B cell (primary cell): ENCODE data around the gene NPAT. TPM values are rescaled to one million over a fixed set of nuclear protein-coding genes. Genes with fewer than 3 reads are reported as not detected.

Experiments
- ATAC-seq: fragments of 200-7000 bp; cut with Tn5 transposase; one replicate; pipeline ENCODE4 v1.10.0; 2021; ENCODE audit warnings: low read depth, mild to moderate bottlenecking, moderate number of reproducible peaks, moderate library complexity
- CTCF ChIA-PET: fragments of 350-600 bp; sonication (Branson Sonifier 250); formaldehyde crosslinking; loops from one replicate; lab custom pipeline; 2021; ENCODE audit warnings: antibody characterized with exemption, inconsistent platforms; lab: Charles Lee
- POLR2A ChIA-PET: fragments of 350-600 bp; sonication (Branson Sonifier 250); formaldehyde crosslinking; loops from one replicate; lab custom pipeline; 2021; ENCODE audit warnings: antibody characterized with exemption; lab: Charles Lee
- DNase-seq: peaks from one replicate; pipeline ENCODE4 v3.0.0; 2013
- H2AFZ ChIP-seq: 2 replicates; pipeline ENCODE4 v1.6.1; 2012; ENCODE audit warnings: mild to moderate bottlenecking, low read depth, low read length; ENCODE audit not compliant: insufficient read depth, poor library complexity, severe bottlenecking
- H3K27ac ChIP-seq, 2 donors: 1 replicate in 1 of 2; 2 replicates in 1 of 2; pipeline ENCODE4 v1.5.1; 2012 to 2013; ENCODE audit warnings: low read length in 2 of 2, mild to moderate bottlenecking in 2 of 2, moderate library complexity in 1 of 2
- H3K27me3 ChIP-seq, 4 experiments: fragments of 200-600 bp in 1 of 4; sonication (generic) in 1 of 4; replicated peaks in 1 of 4; 1 replicate in 2 of 4; 2 replicates in 2 of 4; pipeline versions ENCODE4 v1.6.1 to v1.7.0; 2013 to 2016; ENCODE audit warnings: low read length in 3 of 4, mild to moderate bottlenecking in 2 of 4, mixed read lengths in 1 of 4, moderate library complexity in 1 of 4; ENCODE audit not compliant: insufficient read depth in 4 of 4, control insufficient read depth in 3 of 4; ENCODE audit errors: control extremely low read depth in 1 of 4
- H3K36me3 ChIP-seq, 2 experiments: replicated peaks in 1 of 2; 1 replicate in 1 of 2; 2 replicates in 1 of 2; pipeline versions ENCODE4 v1.6.1 to v1.7.1; 2013; ENCODE audit warnings: low read length in 1 of 2; ENCODE audit not compliant: insufficient read depth in 2 of 2, control insufficient read depth in 1 of 2; ENCODE audit errors: control extremely low read depth in 1 of 2, extremely low read depth in 1 of 2
- H3K4me1 ChIP-seq, 2 donors: fragments of 200-600 bp in 1 of 2; sonication (generic) in 1 of 2; 1 replicate in 1 of 2; 2 replicates in 1 of 2; pipeline versions ENCODE4 v1.5.1 to v1.6.1; 2013 to 2017; ENCODE audit warnings: low read length in 2 of 2; ENCODE audit not compliant: control insufficient read depth in 2 of 2, insufficient read depth in 2 of 2
- H3K4me2 ChIP-seq: replicated peaks from 2 replicates; pipeline ENCODE3; 2012; ENCODE audit warnings: mild to moderate bottlenecking, low read depth, low read length; ENCODE audit not compliant: poor library complexity, severe bottlenecking
- H3K4me3 ChIP-seq, 5 experiments: fragments of 200-600 bp in 1 of 5; sonication (generic) in 1 of 5; 1 replicate in 3 of 5; 2 replicates in 2 of 5; pipeline versions ENCODE4 v1.5.1 to v1.7.0; 2011 to 2016; ENCODE audit warnings: low read length in 4 of 5, mild to moderate bottlenecking in 4 of 5, low read depth in 2 of 5, control low read depth in 1 of 5, moderate library complexity in 1 of 5; ENCODE audit not compliant: insufficient read depth in 1 of 5; ENCODE audit errors: control extremely low read depth in 1 of 5, extremely low read depth in 1 of 5
- H3K79me2 ChIP-seq: fragments of 200-600 bp; sonication (generic); one replicate; pipeline ENCODE4 v1.6.0; 2016; ENCODE audit warnings: low read length; ENCODE audit not compliant: control insufficient read depth, insufficient read depth
- H3K9ac ChIP-seq: fragments of 200-600 bp; sonication (generic); 2 replicates; pipeline ENCODE4 v1.6.1; 2017; ENCODE audit warnings: mild to moderate bottlenecking, low read length, moderate library complexity
- H3K9me3 ChIP-seq, 3 donors: one replicate each; pipeline versions ENCODE4 v1.6.1 to v1.7.1; 2013; ENCODE audit warnings: low read length in 2 of 3; ENCODE audit not compliant: control insufficient read depth in 2 of 3, insufficient read depth in 1 of 3; ENCODE audit errors: control extremely low read depth in 1 of 3
- H4K20me1 ChIP-seq: 2 replicates; pipeline ENCODE4 v1.6.0; 2012; ENCODE audit warnings: mild to moderate bottlenecking, low read length; ENCODE audit not compliant: insufficient read depth, control insufficient read depth, poor library complexity, severe bottlenecking
- H3K27ac Mint-ChIP-seq: one replicate; pipeline ENCODE4 v1.8.0; 2021; ENCODE audit warnings: mixed read lengths
- H3K27me3 Mint-ChIP-seq: one replicate; pipeline ENCODE4 v1.8.0; 2021; ENCODE audit warnings: mixed read lengths
- H3K4me1 Mint-ChIP-seq: one replicate; pipeline ENCODE4 v1.8.0; 2021; ENCODE audit warnings: mixed read lengths
- H3K4me3 Mint-ChIP-seq: one replicate; pipeline ENCODE4 v1.8.0; 2021; ENCODE audit warnings: mixed read lengths
- H3K9me3 Mint-ChIP-seq: one replicate; pipeline ENCODE4 v1.8.0; 2022; ENCODE audit warnings: mixed read lengths; ENCODE audit not compliant: insufficient read depth
- CTCF ChIP-seq: fragments of 200-600 bp; IDR thresholded peaks from one replicate; pipeline ENCODE4 v1.8.0; 2022; ENCODE audit warnings: antibody characterized with exemption, mild to moderate bottlenecking
- EZH2 ChIP-seq: IDR thresholded peaks from 2 replicates; pipeline ENCODE4 v1.6.1; 2012; ENCODE audit warnings: borderline replicate concordance, low read depth, mild to moderate bottlenecking, moderate library complexity, low read length; ENCODE audit not compliant: insufficient read depth, poor library complexity, severe bottlenecking
- WGBS: methylation state at CpG from one replicate; pipeline ENCODE4 v1.1.5; 2013; ENCODE audit warnings: missing lambda C conversion rate; ENCODE audit not compliant: insufficient coverage; 5-methylcytosine and 5-hydroxymethylcytosine counted together
- intact Hi-C: fragments of 100-400 bp; cut with micrococcal nuclease; formaldehyde crosslinking; loops from one replicate; pipeline ENCODE4 v1.10.0; 2022
- polyA plus RNA-seq: library from polyadenylated mRNA; depleted of rRNA; stranded (reverse); fragments of >200 nt; gene quantifications from 2 replicates; pipeline ENCODE4 v1.2.3, GENCODE V29; 2012
- total RNA-seq, 2 donors: library from RNA; stranded (reverse); fragments of 120-200 nt in 1 of 2; gene quantifications; 1 replicate in 1 of 2; 2 replicates in 1 of 2; pipeline versions ENCODE4 v1.2.3 to v1.2.4, GENCODE V29; 2013 to 2022

Gene NPAT
- total and polyA plus RNA-seq, 2 donors (not counting 1 experiment from before 2014, with no cell fraction given): 8.8 to 51.7 TPM

- ChIA-PET POLR2A (no interaction called here), CTCF (interaction anchor here (1.2 kb wide), 1 partner anchor 9 kb away, joined by 4 read pairs; no protein-coding TSS in a partner anchor)
- TF ChIP-seq CTCF: no peak
- no peak for TF ChIP-seq EZH2
- Mint-ChIP-seq H3K4me1 (peaks cover 40% of the 10 kb centered on the region), H3K27me3 (no peaks in the 10 kb centered on the region), H3K27ac (peak overlapping the region; percentile 42), H3K9me3 (no peaks in the 10 kb centered on the region), H3K4me3 (no peak overlapping the region)
- peaks cover 87% of the 10 kb centered on the region for H3K79me2 ChIP-seq
- H3K4me1 ChIP-seq: peaks cover 31 to 37% of the 10 kb centered on the region in 2 donors
- ATAC-seq (no peak), DNase-seq (no peak)
- intact Hi-C loops: loop anchor here (10.0 kb wide), 1 partner anchor 267 kb away; the partner anchor contains the start of gene POGLUT3
- no CpG with 5 or more reads among the region's 2 CpGs for WGBS
- no peak overlapping the region for H3K4me3 ChIP-seq
- H2AFZ ChIP-seq: no peak overlapping the region
- H4K20me1 ChIP-seq: no peaks in the 10 kb centered on the region
- no peak overlapping the region for H3K4me2 ChIP-seq
- H3K36me3 ChIP-seq: peaks cover 8 to 59% of the 10 kb centered on the region in 2 experiments
- H3K9ac ChIP-seq: no peak overlapping the region
- no peaks in the 10 kb centered on the region for H3K27me3 ChIP-seq
- H3K27ac ChIP-seq: no peak overlapping the region
- H3K9me3 ChIP-seq: peaks cover 0 to 1% (median 0%) of the 10 kb centered on the region in 3 donors
Observed at GRCh38 chr11:108228251-108228650, 5.8 kb upstream of the NPAT start.

- H3K4me3 ChIP-seq: peak overlapping the region in 1 of 5 experiments; percentile 99
- H3K9ac ChIP-seq: no peak overlapping the region
- no peak for DNase-seq
Observed at GRCh38 chr11:108226036-108226435, 3.6 kb upstream of the NPAT start.

More at GRCh38 chr11:108226036-108226435, 3.6 kb upstream of the NPAT start:
- Histone ChIP-seq H3K27ac (peak overlapping the region; percentile 98 to 99), H3K36me3 (peaks cover 5 to 41% of the 10 kb centered on the region in 2 experiments), H4K20me1 (peaks cover 3% of the 10 kb centered on the region), H3K9me3 (no peaks in the 10 kb centered on the region), H2AFZ (no peak overlapping the region), H3K4me1 (peaks cover 36 to 41% of the 10 kb centered on the region in 2 donors), H3K79me2 (peaks cover 85% of the 10 kb centered on the region), H3K4me2 (peak overlapping the region; percentile 83), H3K27me3 (no peaks in the 10 kb centered on the region)
- CTCF ChIA-PET: interaction anchor here (0.6 to 4.9 kb wide), 3 partner anchors 12 to 67 kb away, joined by 3 to 46 read pairs (median 3); no protein-coding TSS in a partner anchor
- intact Hi-C loops: loop anchor here (10.0 kb wide), 1 partner anchor 269 kb away; the partner anchor contains the start of gene POGLUT3
- no CpG with 5 or more reads among the region's 2 CpGs for WGBS
- Mint-ChIP-seq H3K9me3 (no peaks in the 10 kb centered on the region), H3K27ac (peak overlapping the region; percentile 89), H3K4me3 (peak overlapping the region; percentile 77), H3K4me1 (peaks cover 44% of the 10 kb centered on the region), H3K27me3 (no peaks in the 10 kb centered on the region)
- ATAC-seq: no peak
- TF ChIP-seq EZH2 (no peak), CTCF (no peak)
- POLR2A ChIA-PET: interaction anchor here (1.1 kb wide), 1 partner anchor 8 kb away, joined by 3 read pairs; no protein-coding TSS in a partner anchor
